ENCODE results near the gene PCCA. TPM values are rescaled to one million over a fixed set of nuclear protein-coding genes. Genes with fewer than 3 reads are reported as not detected.

The PCCA gene
- total and polyA plus RNA-seq, 2 donors (not counting 3 experiments of a cell fraction or from before 2014, with no cell fraction given): 5.7 to 20.2 TPM

- FAIRE-seq: no peak
- BruUV-seq (replicated peaks): no TSS peak
- dilution Hi-C loops (cut with MboI; ENCODE audit: extremely low pct_ligation_motif_present, low sequenced_read_pairs): no loop called here
Measured at GRCh38 chr13:100330662-100331061, 241.8 kb downstream of the PCCA start.

More at GRCh38 chr13:100330662-100331061, 241.8 kb downstream of the PCCA start:
- no peak overlapping the region for H2AFZ ChIP-seq (ENCODE audit: low read depth, low read length)
- ChIA-PET CTCF (interaction anchor here (1.7 kb wide), 1 partner anchor 9 kb away, joined by 4 read pairs; no protein-coding TSS in a partner anchor), POLR2A (no interaction called here)
- H3K36me3 ChIP-seq (ENCODE audit: control insufficient read depth in 2 of 2, extremely low read depth in 1 of 2, insufficient read depth in 2 of 2, low read length in 2 of 2): no peaks in the 10 kb centered on the region
- H3K79me2 ChIP-seq (ENCODE audit: control insufficient read depth, insufficient read depth, low read length): no peaks in the 10 kb centered on the region
- intact Hi-C loops (cut with micrococcal nuclease): no loop called here
- no peak for DNase-seq (ENCODE audit: low read depth, low spot score)
- H3K9me3 ChIP-seq (replicated peaks; ENCODE audit: control insufficient read depth, insufficient read depth, low read length): no peaks in the 10 kb centered on the region
- TF ChIP-seq CTCF (IDR thresholded peaks at IDR 0.05; ENCODE audit: extremely low read depth in 1 of 2, insufficient read depth in 1 of 2, low read depth in 1 of 2, low read length in 2 of 2) (no peak), MAX (IDR thresholded peaks at IDR 0.05; ENCODE audit: insufficient read depth, insufficient read length) (no peak), FOS (IDR thresholded peaks at IDR 0.05; ENCODE audit: borderline replicate concordance, insufficient read depth, low read length) (no peak), EZH2 (IDR thresholded peaks at IDR 0.05; ENCODE audit: borderline replicate concordance, low read depth, low read length, severe bottlenecking) (no peak), GATA2 (IDR thresholded peaks at IDR 0.05; ENCODE audit: insufficient read depth, insufficient read length, low read depth, low read length) (no peak), POLR2A (IDR thresholded peaks at IDR 0.05; ENCODE audit: low read depth, low read length) (no peak), JUN (IDR thresholded peaks at IDR 0.05; ENCODE audit: borderline replicate concordance, insufficient read depth, insufficient read length, low read depth) (no peak), MYC (IDR thresholded peaks at IDR 0.05; ENCODE audit: low read depth, low read length) (no peak), POLR2AphosphoS5 (IDR thresholded peaks at IDR 0.05; ENCODE audit: insufficient read depth, low read depth, low read length) (no peak)
- no peaks in the 10 kb centered on the region for H3K9me1 ChIP-seq (replicated peaks; ENCODE audit: control insufficient read depth, extremely low read depth, insufficient read depth, low read length)
- no peak overlapping the region for H3K4me2 ChIP-seq (ENCODE audit: insufficient read depth, low read length)
- no peak overlapping the region for H3K9ac ChIP-seq (replicated peaks; ENCODE audit: extremely low read depth, insufficient read depth, low read length)
- H3K4me1 ChIP-seq (ENCODE audit: control insufficient read depth, extremely low read depth, insufficient read depth, low read length): no peaks in the 10 kb centered on the region
- no peak overlapping the region for H3K27ac ChIP-seq (ENCODE audit: insufficient read depth, low read depth, low read length)
- no peaks in the 10 kb centered on the region for H4K20me1 ChIP-seq (replicated peaks; ENCODE audit: control insufficient read depth, extremely low read depth, insufficient read depth, low read length)
- H3K27me3 ChIP-seq (ENCODE audit: control insufficient read depth in 2 of 2, insufficient read depth in 2 of 2, low read length in 2 of 2): no peaks in the 10 kb centered on the region
- no peak overlapping the region for H3K4me3 ChIP-seq (replicated peaks in 1 of 3; ENCODE audit: insufficient read depth in 1 of 3, low read depth in 1 of 3, low read length in 3 of 3)
